ENCODE data around the gene PGS1.
"Not testable (repeated sequence)": the region's sequence is repeated elsewhere in the genome, so short reads cannot be mapped to it uniquely, and the experiment has no call there.

Gene PGS1

GRCh38 chr17:78460176-78460675 lies 81.8 kb downstream of the PGS1 start:
- ChIA-PET POLR2A (no interaction called here), CTCF (interaction anchor here (1.2 to 1.3 kb wide), 2 partner anchors 39 to 100 kb away, joined by 3 to 4 read pairs; no protein-coding TSS in a partner anchor)
- DNase-seq (ENCODE audit: low read depth, low spot score) = no peak
- H3K4me3 ChIP-seq (ENCODE audit: low read depth, low read length) = no peak overlapping the region
- no peak for TF ChIP-seq CTCF (IDR thresholded peaks at IDR 0.05; ENCODE audit: insufficient read depth, low read length, missing control alignments)

- POLR2A ChIA-PET = no interaction called here
- CTCF ChIA-PET = interaction anchor here (1.2 to 1.3 kb wide), 2 partner anchors 40 to 100 kb away, joined by 3 to 4 read pairs; no protein-coding TSS in a partner anchor
These were observed 82.7 kb downstream of the PGS1 start for GRCh38 chr17:78460951-78461798.

GRCh38 chr17:78461799-78462053 lies 83.3 kb downstream of the PGS1 start:
- POLR2A ChIA-PET = no interaction called here
- H3K4me3 ChIP-seq (ENCODE audit: low read depth, low read length) = no peak overlapping the region
- TF ChIP-seq CTCF (IDR thresholded peaks at IDR 0.05; ENCODE audit: insufficient read depth, low read length, missing control alignments) = no peak
- DNase-seq (ENCODE audit: low read depth, low spot score) = no peak
- CTCF ChIA-PET = no interaction called here

More at GRCh38 chr17:78460951-78461798, 82.7 kb downstream of the PGS1 start:
- no peak for TF ChIP-seq CTCF (IDR thresholded peaks at IDR 0.05; ENCODE audit: insufficient read depth, low read length, missing control alignments)
- no peak for DNase-seq (ENCODE audit: low read depth, low spot score)
- no peak overlapping the region for H3K4me3 ChIP-seq (ENCODE audit: low read depth, low read length)

DNA sequence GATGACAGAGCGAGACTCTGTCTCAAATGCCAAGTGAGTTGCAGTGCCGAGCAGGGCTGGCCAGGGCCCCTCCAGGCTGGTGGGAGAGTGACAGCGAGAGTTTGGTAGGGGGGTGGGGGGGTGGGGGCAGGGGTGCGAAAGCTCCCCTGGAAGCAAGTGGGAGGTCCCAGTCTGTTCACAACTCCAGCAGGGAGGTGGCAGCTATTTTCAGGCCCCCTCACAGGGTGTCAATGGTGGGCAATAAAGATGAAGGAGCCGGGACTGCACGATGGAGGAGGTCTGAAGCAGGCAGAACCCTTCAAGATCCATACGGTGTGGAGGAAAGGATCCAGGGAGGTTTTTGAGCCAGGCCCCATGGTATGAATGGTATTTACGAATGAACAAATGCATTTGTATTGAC lies 83.7 kb downstream of the PGS1 start:
- ChIA-PET CTCF (no interaction called here), POLR2A (no interaction called here)
- DNase-seq (ENCODE audit: low read depth, low spot score) = no peak
- H3K4me3 ChIP-seq (ENCODE audit: low read depth, low read length) = no peak overlapping the region
- TF ChIP-seq CTCF (IDR thresholded peaks at IDR 0.05; ENCODE audit: insufficient read depth, low read length, missing control alignments) = no peak

- H3K4me3 ChIP-seq (ENCODE audit: low read depth, low read length); POLR2A ChIA-PET; DNase-seq (ENCODE audit: low read depth, low spot score); CTCF ChIA-PET: not testable (repeated sequence)
These were observed 87.8 kb downstream of the PGS1 start for GRCh38 chr17:78466109-78466785.

GRCh38 chr17:78466786-78467715 lies 88.6 kb downstream of the PGS1 start:
- ChIA-PET CTCF (interaction anchor here (0.6 to 1.3 kb wide), 3 partner anchors 21 to 216 kb away, joined by 3 read pairs; no protein-coding TSS in a partner anchor), POLR2A (no interaction called here)
- H3K4me3 ChIP-seq (ENCODE audit: low read depth, low read length) = no peak overlapping the region
- no peak for DNase-seq (ENCODE audit: low read depth, low spot score)
- TF ChIP-seq CTCF (IDR thresholded peaks at IDR 0.05; ENCODE audit: insufficient read depth, low read length, missing control alignments) = no peak
